Activated CD4-positive, alpha-beta T cell treated with anti-CD3 and anti-CD28 coated beads for 36 hours (primary cell): ENCODE data around the gene MORN5. TPM values are rescaled to one million over a fixed set of nuclear protein-coding genes. Genes with fewer than 3 reads are reported as not detected.

Experiments
- ATAC-seq: fragments of 200-7000 bp; cut with Tn5 transposase; one replicate; pipeline ENCODE4 v1.10.0; 2021; ENCODE audit warnings: mild to moderate bottlenecking, moderate library complexity
- CTCF ChIA-PET: fragments of 350-600 bp; sonication (Branson Sonifier 250); formaldehyde crosslinking; loops from one replicate; lab custom pipeline; 2021; ENCODE audit warnings: antibody characterized with exemption; lab: Charles Lee
- POLR2A ChIA-PET: fragments of 350-600 bp; sonication (Branson Sonifier 250); formaldehyde crosslinking; loops from one replicate; lab custom pipeline; 2021; ENCODE audit warnings: antibody characterized with exemption, inconsistent platforms; lab: Charles Lee
- DNase-seq: peaks from one replicate; pipeline ENCODE4 v3.0.0-alpha.2; 2020
- H3K27ac Mint-ChIP-seq: one replicate; pipeline ENCODE4 v1.8.0; 2021; ENCODE audit warnings: mixed read lengths
- H3K27me3 Mint-ChIP-seq: one replicate; pipeline ENCODE4 v1.8.0; 2021; ENCODE audit warnings: mixed read lengths
- H3K36me3 Mint-ChIP-seq: one replicate; pipeline ENCODE4 v1.8.0; 2021; ENCODE audit warnings: low read depth, mixed read lengths
- H3K4me1 Mint-ChIP-seq: one replicate; pipeline ENCODE4 v1.8.0; 2021; ENCODE audit warnings: mixed read lengths
- H3K4me3 Mint-ChIP-seq: one replicate; pipeline ENCODE4 v1.8.0; 2021; ENCODE audit warnings: mild to moderate bottlenecking, moderate library complexity, mixed read lengths
- H3K9me3 Mint-ChIP-seq: one replicate; pipeline ENCODE4 v1.8.0; 2021; ENCODE audit warnings: low read depth, mixed read lengths
- intact Hi-C, 2 experiments: fragments of 100-400 bp; cut with DNase I in 1 of 2; cut with micrococcal nuclease in 1 of 2; formaldehyde crosslinking; loops; one replicate each; pipeline versions ENCODE4 v1.14.2 to v1.15.1; 2022 to 2024; cut with DNase I, micrococcal nuclease
- total RNA-seq, 2 experiments: library from RNA; stranded (reverse); gene quantifications; one replicate each; pipeline ENCODE4 v1.2.3, GENCODE V29; 2021

The MORN5 gene
- total RNA-seq, 2 experiments from 2014 or later: not detected

- Mint-ChIP-seq H3K27me3 (no peaks in the 10 kb centered on the region), H3K9me3 (no peaks in the 10 kb centered on the region), H3K4me1 (no peaks in the 10 kb centered on the region), H3K4me3 (no peak overlapping the region), H3K36me3 (peaks cover 30% of the 10 kb centered on the region), H3K27ac (no peak overlapping the region)
- CTCF ChIA-PET: interaction anchor here (0.6 to 1.8 kb wide), 4 partner anchors 14 to 731 kb away, joined by 3 to 5 read pairs (median 3); partner anchors contain the start of genes MORN5 and NDUFA8
- DNase-seq (no peak), ATAC-seq (no peak)
- intact Hi-C loops: no loop called here
- POLR2A ChIA-PET: interaction anchor here (0.6 kb wide), 1 partner anchor 18 kb away, joined by 3 read pairs; no protein-coding TSS in a partner anchor
Measured at GRCh38 chr9:122145592-122145863, 14.2 kb upstream of the MORN5 start.

- no peak overlapping the region for H3K4me3 Mint-ChIP-seq
- ChIA-PET POLR2A (no interaction called here), CTCF (interaction anchor here (1.1 to 8.2 kb wide), 4 partner anchors 11 to 56 kb away, joined by 3 to 47 read pairs (median 6); no protein-coding TSS in a partner anchor)
- H3K36me3 Mint-ChIP-seq: peaks cover 20% of the 10 kb centered on the region
- no peaks in the 10 kb centered on the region for H3K27me3 Mint-ChIP-seq
- no peaks in the 10 kb centered on the region for H3K9me3 Mint-ChIP-seq
- ATAC-seq (no peak), DNase-seq (no peak)
- peaks cover 10% of the 10 kb centered on the region for H3K4me1 Mint-ChIP-seq
- intact Hi-C loops: no loop called here
- no peak overlapping the region for H3K27ac Mint-ChIP-seq
Measured at GRCh38 chr9:122151267-122151828, 8.4 kb upstream of the MORN5 start.

DNA sequence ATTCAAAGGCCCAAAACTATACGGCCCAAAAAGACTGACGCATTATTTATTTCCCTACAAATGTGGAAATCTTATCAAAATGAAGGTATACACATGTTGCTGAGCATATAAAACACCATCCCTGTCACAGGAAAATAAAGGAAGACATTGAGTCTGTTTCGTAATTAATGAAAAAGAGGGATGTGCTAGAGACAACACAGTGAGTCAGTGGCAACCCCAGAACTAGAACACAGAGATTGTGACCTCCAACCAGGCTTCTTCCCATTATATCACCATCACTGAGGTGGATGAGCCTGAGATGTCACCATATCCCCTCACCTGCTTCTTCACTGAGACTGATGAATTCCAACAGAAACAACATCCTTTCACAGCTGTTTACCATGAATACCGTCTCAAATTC lies 3.9 kb upstream of the MORN5 start:
- POLR2A ChIA-PET: no interaction called here
- Mint-ChIP-seq H3K4me3 (no peak overlapping the region), H3K27ac (no peak overlapping the region), H3K36me3 (peaks cover 6% of the 10 kb centered on the region), H3K4me1 (peaks cover 35% of the 10 kb centered on the region), H3K9me3 (no peaks in the 10 kb centered on the region), H3K27me3 (no peaks in the 10 kb centered on the region)
- no peak for ATAC-seq
- intact Hi-C loops: no loop called here
- CTCF ChIA-PET: interaction anchor here (0.7 to 8.2 kb wide), 2 partner anchors 33 to 76 kb away, joined by 3 to 47 read pairs; no protein-coding TSS in a partner anchor
- no peak for DNase-seq

DNA sequence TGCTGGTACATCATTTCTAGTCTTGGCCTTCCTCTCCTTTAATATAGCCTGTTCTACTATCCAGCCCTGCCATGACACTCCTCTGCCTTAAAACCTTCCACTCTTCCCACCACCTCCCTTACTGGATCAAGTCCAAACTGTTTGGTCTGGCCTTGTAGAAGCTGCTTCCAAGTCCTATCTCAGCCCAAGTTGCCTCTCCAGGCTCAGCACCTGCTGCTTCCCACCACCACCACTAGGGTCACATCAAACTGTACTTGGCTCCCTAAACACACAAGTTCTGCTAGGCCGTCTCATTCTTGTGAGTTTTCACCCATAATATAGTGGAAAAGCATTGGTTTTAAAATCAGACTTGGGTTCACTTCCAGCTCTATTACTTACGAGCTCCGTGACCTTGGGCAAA lies 1.5 kb upstream of the MORN5 start:
- Mint-ChIP-seq H3K9me3 (peaks cover 6% of the 10 kb centered on the region), H3K27me3 (peaks cover 5% of the 10 kb centered on the region), H3K4me1 (peaks cover 35% of the 10 kb centered on the region), H3K27ac (no peak overlapping the region), H3K36me3 (no peaks in the 10 kb centered on the region), H3K4me3 (peak overlapping the region; percentile 8)
- intact Hi-C loops: loop anchor here in 1 of 2 experiments (2.0 kb wide), 2 partner anchors 33 to 65 kb away; partner anchors contain the start of gene TTLL11
- POLR2A ChIA-PET: no interaction called here
- DNase-seq (peak; percentile 55), ATAC-seq (no peak)
- CTCF ChIA-PET: interaction anchor here (0.7 to 8.2 kb wide), 8 partner anchors 9 to 754 kb away, joined by 3 to 47 read pairs (median 4); no protein-coding TSS in a partner anchor

DNA sequence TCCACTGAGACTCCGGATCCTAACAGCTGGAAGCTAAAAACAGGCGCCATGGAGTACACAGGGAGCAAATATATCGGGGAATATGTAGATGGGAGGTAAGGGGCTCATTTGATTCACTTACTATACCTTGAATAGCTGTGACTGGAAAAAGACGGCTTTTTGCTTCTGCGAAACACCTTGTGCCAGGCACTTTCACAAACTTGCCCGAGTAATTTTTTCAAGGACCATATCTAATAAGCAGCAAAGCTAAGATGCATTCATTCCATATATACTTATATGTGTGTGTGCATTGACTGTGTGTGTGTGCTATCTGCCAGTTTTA lies 178 bp downstream of the MORN5 start:
- no peaks in the 10 kb centered on the region for H3K36me3 Mint-ChIP-seq
- no peak for DNase-seq
- ChIA-PET CTCF (interaction anchor here (0.6 to 1.4 kb wide), 4 partner anchors 14 to 304 kb away, joined by 3 to 5 read pairs (median 3); no protein-coding TSS in a partner anchor), POLR2A (interaction anchor here (0.6 kb wide), 1 partner anchor 278 kb away, joined by 3 read pairs; no protein-coding TSS in a partner anchor)
- H3K27me3 Mint-ChIP-seq: peaks cover 15% of the 10 kb centered on the region
- ATAC-seq: no peak
- peak overlapping the region; percentile 96 for H3K27ac Mint-ChIP-seq
- intact Hi-C loops: loop anchor here (1.0 to 2.0 kb wide), 7 partner anchors 35 to 790 kb away; partner anchors contain the start of genes MRRF (in 2 of the 2), RBM18 (in 2 of the 2), TTLL11 (in 2 of the 2) and PDCL (in 1 of the 2)
- peak overlapping the region; percentile 95 for H3K4me3 Mint-ChIP-seq
- peaks cover 6% of the 10 kb centered on the region for H3K9me3 Mint-ChIP-seq
- peaks cover 30% of the 10 kb centered on the region for H3K4me1 Mint-ChIP-seq

GRCh38 chr9:122162415-122162814 lies 2.7 kb downstream of the MORN5 start:
- H3K27ac Mint-ChIP-seq: no peak overlapping the region

GRCh38 chr9:122164286-122164685 lies 4.6 kb downstream of the MORN5 start:
- intact Hi-C loops: no loop called here

More at GRCh38 chr9:122162415-122162814, 2.7 kb downstream of the MORN5 start:
- POLR2A ChIA-PET: no interaction called here
- H3K4me1 Mint-ChIP-seq: peaks cover 15% of the 10 kb centered on the region
- intact Hi-C loops: no loop called here
- H3K4me3 Mint-ChIP-seq: no peak overlapping the region
- H3K27me3 Mint-ChIP-seq: peaks cover 20% of the 10 kb centered on the region
- ATAC-seq: no peak
- CTCF ChIA-PET: no interaction called here
- DNase-seq: no peak
- no peaks in the 10 kb centered on the region for H3K36me3 Mint-ChIP-seq
- H3K9me3 Mint-ChIP-seq: peaks cover 6% of the 10 kb centered on the region

DNA sequence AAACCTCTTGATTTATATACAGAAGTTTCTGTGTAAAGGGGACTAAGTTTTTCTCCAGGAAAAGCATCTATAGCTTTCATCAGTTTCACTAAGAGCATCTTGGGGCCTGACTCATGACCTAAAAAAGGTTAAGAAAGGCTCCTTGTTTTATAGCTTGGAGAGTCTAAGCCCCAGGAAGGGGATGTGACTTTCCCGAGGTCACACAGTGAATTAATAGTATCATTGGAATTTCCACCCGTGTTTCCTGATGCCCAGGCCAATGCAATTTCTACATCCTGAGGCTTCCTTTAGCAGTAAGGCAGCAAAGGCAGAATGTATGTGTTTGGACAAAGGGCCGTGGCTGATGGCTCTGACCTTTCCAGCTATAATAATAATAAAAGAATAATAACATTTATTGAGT lies 8.6 kb downstream of the MORN5 start:
- Mint-ChIP-seq H3K27me3 (peaks cover 37% of the 10 kb centered on the region), H3K9me3 (no peaks in the 10 kb centered on the region), H3K27ac (no peak overlapping the region), H3K36me3 (no peaks in the 10 kb centered on the region), H3K4me3 (no peak overlapping the region), H3K4me1 (no peaks in the 10 kb centered on the region)
- POLR2A ChIA-PET: no interaction called here
- ATAC-seq (no peak), DNase-seq (no peak)
- intact Hi-C loops: no loop called here
- CTCF ChIA-PET: interaction anchor here (0.7 to 2.2 kb wide), 5 partner anchors 10 to 69 kb away, joined by 3 to 6 read pairs (median 3); no protein-coding TSS in a partner anchor

More at GRCh38 chr9:122164286-122164685, 4.6 kb downstream of the MORN5 start:
- no peak for DNase-seq
- peaks cover 6% of the 10 kb centered on the region for H3K9me3 Mint-ChIP-seq
- H3K4me1 Mint-ChIP-seq: peaks cover 7% of the 10 kb centered on the region
- ChIA-PET POLR2A (no interaction called here), CTCF (no interaction called here)
- H3K36me3 Mint-ChIP-seq: no peaks in the 10 kb centered on the region
- no peak overlapping the region for H3K4me3 Mint-ChIP-seq
- ATAC-seq: no peak
- H3K27me3 Mint-ChIP-seq: peaks cover 28% of the 10 kb centered on the region
- H3K27ac Mint-ChIP-seq: no peak overlapping the region

GRCh38 chr9:122172131-122172530 lies 12.4 kb downstream of the MORN5 start:
- POLR2A ChIA-PET: interaction anchor here (0.6 kb wide), 1 partner anchor 567 kb away, joined by 6 read pairs; no protein-coding TSS in a partner anchor
- no peaks in the 10 kb centered on the region for H3K9me3 Mint-ChIP-seq
- CTCF ChIA-PET: no interaction called here

DNA sequence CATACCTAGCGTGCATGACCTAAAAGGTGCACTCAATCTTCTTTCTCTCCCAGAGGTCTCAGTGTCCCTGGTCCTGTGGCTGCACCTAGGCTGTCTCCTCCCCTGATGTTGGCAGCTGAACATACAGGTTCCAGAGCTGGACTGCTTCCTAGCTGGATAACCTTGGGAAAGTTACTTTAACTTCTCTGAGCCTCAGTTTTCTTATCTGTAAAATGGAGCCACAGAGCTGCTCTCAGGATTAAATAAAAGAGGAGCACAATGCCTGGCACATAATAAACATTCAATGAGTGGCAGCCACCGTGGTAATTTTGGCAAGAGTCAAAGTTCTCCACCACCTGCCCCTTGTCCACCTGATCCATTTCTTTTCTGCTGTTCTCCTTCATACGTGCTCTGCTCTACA lies 14.0 kb downstream of the MORN5 start:
- ChIA-PET CTCF (interaction anchor here (0.7 kb wide), 1 partner anchor 76 kb away, joined by 3 read pairs; no protein-coding TSS in a partner anchor), POLR2A (no interaction called here)
- H3K27me3 Mint-ChIP-seq: peaks cover 28% of the 10 kb centered on the region
- no peak overlapping the region for H3K4me3 Mint-ChIP-seq
- no peaks in the 10 kb centered on the region for H3K9me3 Mint-ChIP-seq
- H3K36me3 Mint-ChIP-seq: no peaks in the 10 kb centered on the region
- intact Hi-C loops: no loop called here
- DNase-seq (no peak), ATAC-seq (no peak)
- H3K27ac Mint-ChIP-seq: no peak overlapping the region
- no peaks in the 10 kb centered on the region for H3K4me1 Mint-ChIP-seq

More at GRCh38 chr9:122172131-122172530, 12.4 kb downstream of the MORN5 start:
- DNase-seq (no peak), ATAC-seq (no peak)
- peaks cover 33% of the 10 kb centered on the region for H3K27me3 Mint-ChIP-seq
- no peak overlapping the region for H3K4me3 Mint-ChIP-seq
- no peaks in the 10 kb centered on the region for H3K4me1 Mint-ChIP-seq
- intact Hi-C loops: no loop called here
- no peaks in the 10 kb centered on the region for H3K36me3 Mint-ChIP-seq
- H3K27ac Mint-ChIP-seq: no peak overlapping the region

DNA sequence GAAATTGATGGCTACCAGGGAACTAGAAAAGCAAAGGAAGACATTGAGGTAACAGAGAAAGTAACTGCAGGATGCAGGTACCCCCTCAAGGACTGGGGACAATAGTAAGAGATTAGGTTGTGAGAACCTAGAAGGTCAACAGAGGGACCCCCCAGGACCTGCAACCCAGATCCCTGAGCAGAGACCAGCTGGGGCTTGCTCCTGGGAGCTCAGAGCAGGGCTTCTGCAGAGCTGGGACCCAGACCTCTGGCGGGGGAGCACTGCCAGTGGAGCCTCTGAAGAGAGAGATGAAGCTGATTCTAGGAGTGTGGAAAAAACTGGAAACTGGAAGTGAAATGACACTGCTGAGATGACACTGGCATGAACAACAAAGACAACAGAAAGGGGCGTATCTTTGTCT lies 17.2 kb downstream of the MORN5 start:
- Mint-ChIP-seq H3K36me3 (no peaks in the 10 kb centered on the region), H3K27me3 (peaks cover 18% of the 10 kb centered on the region), H3K4me1 (no peaks in the 10 kb centered on the region), H3K9me3 (no peaks in the 10 kb centered on the region), H3K27ac (no peak overlapping the region), H3K4me3 (no peak overlapping the region)
- intact Hi-C loops: no loop called here
- DNase-seq (no peak), ATAC-seq (no peak)
- POLR2A ChIA-PET: no interaction called here
- CTCF ChIA-PET: interaction anchor here (0.7 kb wide), 1 partner anchor 10 kb away, joined by 3 read pairs; no protein-coding TSS in a partner anchor
